NB4 (cell line): ENCODE data around the gene LAMA5.

ENCODE experiments used
- MYC ChIP-seq: IDR thresholded peaks from 2 replicates; pipeline ENCODE4 v1.6.1; 2011; ENCODE audit warnings: low read depth, low read length
- POLR2A ChIP-seq: IDR thresholded peaks from 2 replicates; pipeline ENCODE4 v1.6.1; 2011; ENCODE audit warnings: mild to moderate bottlenecking; ENCODE audit not compliant: insufficient read length; ENCODE audit errors: extremely low read depth
- TF ChIP-seq, protein P1 (sequence below): IDR thresholded peaks from one replicate; pipeline ENCODE4 v1.5.1; 2012; ENCODE audit warnings: low read depth, low read length
- TF ChIP-seq, protein P2 (sequence below): IDR thresholded peaks from 2 replicates; pipeline ENCODE4 v1.6.1; 2011; ENCODE audit warnings: low read depth, low read length

DNA sequence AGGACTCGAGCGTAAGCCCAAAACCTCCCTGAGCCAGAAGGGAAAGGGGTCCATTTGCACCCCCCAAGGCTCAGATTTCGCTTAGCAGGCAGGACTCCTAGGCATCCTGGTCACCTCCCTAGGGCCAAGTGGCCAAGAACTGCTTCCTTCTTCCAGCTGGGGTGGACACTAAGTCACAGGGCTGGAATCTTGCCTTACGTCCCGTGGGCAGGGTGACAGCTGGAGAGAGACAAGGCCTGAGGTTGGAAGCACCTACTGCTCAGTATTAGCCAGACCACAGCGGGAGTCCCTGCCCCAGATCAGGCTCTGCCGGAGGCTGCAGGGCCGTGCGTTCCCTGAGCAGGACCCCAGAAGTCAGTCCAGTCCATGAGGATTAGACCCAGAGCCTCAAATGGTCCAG, 19.7 kb downstream of the LAMA5 start:
- TF ChIP-seq, protein P1, sequence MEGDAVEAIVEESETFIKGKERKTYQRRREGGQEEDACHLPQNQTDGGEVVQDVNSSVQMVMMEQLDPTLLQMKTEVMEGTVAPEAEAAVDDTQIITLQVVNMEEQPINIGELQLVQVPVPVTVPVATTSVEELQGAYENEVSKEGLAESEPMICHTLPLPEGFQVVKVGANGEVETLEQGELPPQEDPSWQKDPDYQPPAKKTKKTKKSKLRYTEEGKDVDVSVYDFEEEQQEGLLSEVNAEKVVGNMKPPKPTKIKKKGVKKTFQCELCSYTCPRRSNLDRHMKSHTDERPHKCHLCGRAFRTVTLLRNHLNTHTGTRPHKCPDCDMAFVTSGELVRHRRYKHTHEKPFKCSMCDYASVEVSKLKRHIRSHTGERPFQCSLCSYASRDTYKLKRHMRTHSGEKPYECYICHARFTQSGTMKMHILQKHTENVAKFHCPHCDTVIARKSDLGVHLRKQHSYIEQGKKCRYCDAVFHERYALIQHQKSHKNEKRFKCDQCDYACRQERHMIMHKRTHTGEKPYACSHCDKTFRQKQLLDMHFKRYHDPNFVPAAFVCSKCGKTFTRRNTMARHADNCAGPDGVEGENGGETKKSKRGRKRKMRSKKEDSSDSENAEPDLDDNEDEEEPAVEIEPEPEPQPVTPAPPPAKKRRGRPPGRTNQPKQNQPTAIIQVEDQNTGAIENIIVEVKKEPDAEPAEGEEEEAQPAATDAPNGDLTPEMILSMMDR, result no peak
- no peak for TF ChIP-seq POLR2A
- TF ChIP-seq, protein P2, sequence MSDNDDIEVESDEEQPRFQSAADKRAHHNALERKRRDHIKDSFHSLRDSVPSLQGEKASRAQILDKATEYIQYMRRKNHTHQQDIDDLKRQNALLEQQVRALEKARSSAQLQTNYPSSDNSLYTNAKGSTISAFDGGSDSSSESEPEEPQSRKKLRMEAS, result no peak
- TF ChIP-seq MYC, result no peak
